K562 (cell line): ENCODE results near the gene P2RX2.

Experiments
- BRD4 ChIP-seq: fragments of 200-600 bp; sonication (generic); IDR thresholded peaks from 2 replicates; pipeline ENCODE4 v1.6.1; 2017; ENCODE audit warnings: inconsistent platforms
- CBX5 ChIP-seq: IDR thresholded peaks from 2 replicates; pipeline ENCODE4 v1.6.1; 2014; ENCODE audit warnings: low read depth, borderline replicate concordance
- CTCF ChIP-seq, 3 experiments: IDR thresholded peaks in 2 of 3; conservative IDR thresholded peaks in 1 of 3; 2 replicates each; pipeline ENCODE4 v1.5.1; 2011 to 2012; ENCODE audit warnings: low read length in 3 of 3, mild to moderate bottlenecking in 3 of 3, control low read depth in 2 of 3, improper control_type of control experiment in 1 of 3, inconsistent platforms in 1 of 3, low read depth in 1 of 3, mixed read lengths in 1 of 3, moderate library complexity in 1 of 3; ENCODE audit not compliant: insufficient read depth in 2 of 3
- DNMT1 ChIP-seq: fragments of 450-650 bp; IDR thresholded peaks from 2 replicates; pipeline ENCODE4 v1.6.1; 2016; ENCODE audit warnings: antibody characterized with exemption, mild to moderate bottlenecking
- MCM3 ChIP-seq: fragments of 450-650 bp; IDR thresholded peaks from 2 replicates; pipeline ENCODE4 v1.6.1; 2016
- POLR2A ChIP-seq: fragments of 450-650 bp; conservative IDR thresholded peaks from 2 replicates; pipeline ENCODE4 v1.6.1; 2016
- ZNF184 ChIP-seq: sonication (generic); formaldehyde crosslinking; IDR thresholded peaks from 2 replicates; pipeline ENCODE4 v1.5.0; 2020; ENCODE audit warnings: missing genetic modification reagents
- ZNF217 ChIP-seq: sonication (generic); formaldehyde crosslinking; IDR thresholded peaks from 2 replicates; pipeline ENCODE4 v1.8.0; 2022; ENCODE audit warnings: mild to moderate bottlenecking, missing genetic modification reagents
- ZNF354B ChIP-seq: fragments of 250-450 bp; sonication (Bioruptor Pico); IDR thresholded peaks from 2 replicates; pipeline ENCODE4 v1.4.0; 2020
- ZNF830 ChIP-seq: fragments of 250-450 bp; sonication (Bioruptor Pico); IDR thresholded peaks from 2 replicates; pipeline ENCODE4 v1.5.0; 2021; ENCODE audit warnings: mild to moderate bottlenecking

- TF ChIP-seq ZNF354B (no peak), ZNF830 (no peak), BRD4 (no peak), ZNF217 (CRISPR knock-in tag) (no peak), DNMT1 (no peak), CBX5 (no peak), MCM3 (no peak), ZNF184 (CRISPR knock-in tag) (no peak), CTCF (IDR thresholded peaks at IDR 0.05 in 2 of 3, conservative IDR thresholded peaks at IDR 0.05 in 1 of 3; ENCODE audit: insufficient read depth in 2 of 3, low read depth in 1 of 3, low read length in 3 of 3) (no peak), POLR2A (no peak)
Measured at GRCh38 chr12:132657004-132657727, 38.6 kb downstream of the P2RX2 start.
